RWPE2 (cell line): ENCODE measurements around the gene CAP2.

Source experiments
- ATAC-seq: fragments of 200-7000 bp; cut with Tn5 transposase; 3 replicates; pipeline ENCODE4 v1.9.1; 2021; ENCODE audit warnings: low read depth
- DNase-seq: peaks from one replicate; pipeline ENCODE4 v3.0.0-alpha.2; 2020; ENCODE audit warnings: low spot score
- H3K27ac ChIP-seq: fragments of 450-650 bp; 2 replicates; pipeline ENCODE4 v1.5.1; 2017; ENCODE audit warnings: mild to moderate bottlenecking; ENCODE audit not compliant: poor library complexity, severe bottlenecking
- H3K27me3 ChIP-seq: fragments of 250-450 bp; sonication (Bioruptor Pico); 2 replicates; pipeline ENCODE4 v1.5.1; 2021; ENCODE audit warnings: mild to moderate bottlenecking, moderate library complexity; ENCODE audit not compliant: insufficient read depth, poor library complexity, severe bottlenecking
- H3K36me3 ChIP-seq: fragments of 250-450 bp; sonication (Bioruptor Pico); 2 replicates; pipeline ENCODE4 v1.5.1; 2020; ENCODE audit warnings: low read depth, mild to moderate bottlenecking, moderate library complexity
- H3K4me1 ChIP-seq: fragments of 250-450 bp; sonication (Bioruptor Pico); 2 replicates; pipeline ENCODE4 v1.5.1; 2021; ENCODE audit warnings: mild to moderate bottlenecking, moderate library complexity; ENCODE audit not compliant: insufficient read depth, poor library complexity, severe bottlenecking
- H3K4me3 ChIP-seq: fragments of 250-450 bp; sonication (Bioruptor Pico); 2 replicates; pipeline ENCODE4 v1.5.1; 2021; ENCODE audit warnings: mild to moderate bottlenecking, moderate library complexity; ENCODE audit not compliant: severe bottlenecking
- H3K9me3 ChIP-seq: fragments of 250-450 bp; sonication (Bioruptor Pico); 2 replicates; pipeline ENCODE4 v1.5.1; 2021; ENCODE audit warnings: mild to moderate bottlenecking, moderate library complexity; ENCODE audit not compliant: severe bottlenecking
- CTCF ChIP-seq: fragments of 450-650 bp; IDR thresholded peaks from one replicate; pipeline ENCODE4 v1.5.1; 2017; ENCODE audit warnings: mild to moderate bottlenecking, moderate library complexity; ENCODE audit not compliant: poor library complexity, severe bottlenecking

CAP2 gene

GRCh38 chr6:17505062-17505476 lies 111.7 kb downstream of the CAP2 start:
- no peaks in the 10 kb centered on the region for H3K36me3 ChIP-seq
- no peaks in the 10 kb centered on the region for H3K27me3 ChIP-seq
- H3K4me1 ChIP-seq: peaks cover 4% of the 10 kb centered on the region
- DNase-seq (no peak), ATAC-seq (peak; percentile 46; the same call in 2 of the 3 replicates)
- no peaks in the 10 kb centered on the region for H3K9me3 ChIP-seq
- H3K27ac ChIP-seq: no peak overlapping the region
- H3K4me3 ChIP-seq: no peak overlapping the region
- peak; percentile 38 for TF ChIP-seq CTCF

- H3K9me3 ChIP-seq: no peaks in the 10 kb centered on the region
- H3K27ac ChIP-seq: no peak overlapping the region
- DNase-seq (no peak), ATAC-seq (peak; percentile 80)
- no peak overlapping the region for H3K4me3 ChIP-seq
- no peaks in the 10 kb centered on the region for H3K36me3 ChIP-seq
- H3K27me3 ChIP-seq: no peaks in the 10 kb centered on the region
- H3K4me1 ChIP-seq: peaks cover 4% of the 10 kb centered on the region
- TF ChIP-seq CTCF: no peak
Measured at GRCh38 chr6:17505767-17506280, 112.4 kb downstream of the CAP2 start.

- DNase-seq (no peak), ATAC-seq (no peak)
- H3K4me3 ChIP-seq: no peak overlapping the region
- no peaks in the 10 kb centered on the region for H3K36me3 ChIP-seq
- no peak overlapping the region for H3K27ac ChIP-seq
- H3K4me1 ChIP-seq: peaks cover 4% of the 10 kb centered on the region
- no peaks in the 10 kb centered on the region for H3K27me3 ChIP-seq
- H3K9me3 ChIP-seq: no peaks in the 10 kb centered on the region
- no peak for TF ChIP-seq CTCF
Measured at GRCh38 chr6:17506531-17506930, 113.1 kb downstream of the CAP2 start.

GRCh38 chr6:17506962-17507361 lies 113.6 kb downstream of the CAP2 start:
- no peaks in the 10 kb centered on the region for H3K27me3 ChIP-seq
- peaks cover 4% of the 10 kb centered on the region for H3K4me1 ChIP-seq
- no peak for ATAC-seq
- H3K4me3 ChIP-seq: no peak overlapping the region
- DNase-seq: no peak
- H3K9me3 ChIP-seq: no peaks in the 10 kb centered on the region
- no peak for TF ChIP-seq CTCF
- H3K27ac ChIP-seq: no peak overlapping the region
- H3K36me3 ChIP-seq: no peaks in the 10 kb centered on the region

- H3K27me3 ChIP-seq: no peaks in the 10 kb centered on the region
- H3K36me3 ChIP-seq: 0 out of 2 replicates have a peak, but pooled peaks cover 3% of the 10 kb centered on the region
- H3K9me3 ChIP-seq: no peaks in the 10 kb centered on the region
- H3K27ac ChIP-seq: no peak overlapping the region
- DNase-seq (no peak), ATAC-seq (no peak)
- no peak overlapping the region for H3K4me3 ChIP-seq
- no peak for TF ChIP-seq CTCF
- H3K4me1 ChIP-seq: no peaks in the 10 kb centered on the region
Measured at GRCh38 chr6:17511084-17511483, 117.7 kb downstream of the CAP2 start.
